ENCODE data around the gene PPAN.

The PPAN gene

DNA sequence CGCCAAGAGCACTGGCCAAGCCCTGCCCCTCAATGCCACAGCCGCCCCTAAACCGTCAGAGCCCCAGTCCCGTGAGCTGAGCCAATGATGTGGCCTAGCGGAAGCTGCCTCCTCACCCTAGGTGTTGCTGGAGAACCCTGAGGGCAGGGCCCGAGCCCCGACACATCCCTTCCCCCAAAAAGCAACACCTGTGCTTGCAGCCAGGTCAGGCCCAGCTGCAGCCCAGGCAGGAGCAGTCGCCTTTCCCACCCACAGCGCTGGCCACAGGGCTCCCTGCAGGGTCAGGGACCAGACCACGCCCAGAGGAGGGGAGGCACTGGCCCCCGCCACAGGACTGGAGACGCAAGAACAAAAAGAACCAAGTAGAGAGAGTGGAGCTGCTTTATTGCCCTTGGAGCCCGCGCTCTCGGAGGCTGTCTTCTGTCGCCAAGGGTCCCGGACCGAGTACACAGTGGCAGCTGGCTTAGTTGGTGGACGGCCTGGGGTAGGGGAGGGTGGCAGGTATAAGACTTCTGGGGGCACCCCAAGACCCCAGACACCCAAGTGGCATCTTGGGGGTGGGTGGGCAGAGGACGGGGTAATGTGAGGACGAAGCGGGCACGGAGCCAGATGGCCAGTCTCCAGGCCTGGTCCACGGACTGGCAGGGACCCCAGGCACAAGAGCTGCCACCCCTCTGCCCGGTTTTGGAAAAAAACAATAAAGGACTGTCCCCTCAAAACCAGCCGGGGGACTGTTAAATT lies 8.7 kb downstream of the PPAN start:
- FAIRE-seq = no peak

DNA sequence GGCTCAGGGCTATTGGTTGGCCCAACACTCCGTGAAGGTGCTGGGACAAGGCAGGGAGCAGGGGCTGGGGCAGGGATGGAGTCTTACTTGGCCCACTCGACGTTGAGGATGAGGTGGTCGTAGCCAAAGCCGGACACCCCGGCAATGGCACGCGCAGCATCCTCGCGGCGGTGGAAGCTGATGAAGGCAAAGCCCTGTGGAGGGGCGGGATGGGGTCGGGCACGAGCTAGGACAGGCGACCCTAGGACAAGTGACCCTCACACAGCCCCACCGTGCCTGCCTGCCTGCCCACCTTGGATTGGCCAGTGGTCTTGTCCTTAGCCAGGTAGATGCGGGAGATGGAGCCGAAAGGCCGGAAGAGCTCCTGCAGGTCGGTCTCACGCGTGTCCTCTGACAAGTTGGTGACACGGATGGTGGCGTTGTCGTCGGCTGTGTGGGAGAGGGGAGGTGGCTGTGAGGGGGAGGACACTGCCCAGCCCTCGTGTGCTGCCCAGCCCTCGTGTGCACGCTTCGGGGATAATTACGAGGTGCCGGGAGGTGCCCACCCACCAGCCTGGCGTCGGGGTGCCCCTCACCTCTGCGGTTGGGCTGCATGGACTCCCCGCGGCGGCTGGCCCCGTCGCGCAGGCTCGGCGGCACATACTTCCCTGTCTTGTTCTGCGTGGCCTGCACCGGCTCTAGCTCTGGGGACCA lies 9.4 kb downstream of the PPAN start:
- no peak for FAIRE-seq

DNA sequence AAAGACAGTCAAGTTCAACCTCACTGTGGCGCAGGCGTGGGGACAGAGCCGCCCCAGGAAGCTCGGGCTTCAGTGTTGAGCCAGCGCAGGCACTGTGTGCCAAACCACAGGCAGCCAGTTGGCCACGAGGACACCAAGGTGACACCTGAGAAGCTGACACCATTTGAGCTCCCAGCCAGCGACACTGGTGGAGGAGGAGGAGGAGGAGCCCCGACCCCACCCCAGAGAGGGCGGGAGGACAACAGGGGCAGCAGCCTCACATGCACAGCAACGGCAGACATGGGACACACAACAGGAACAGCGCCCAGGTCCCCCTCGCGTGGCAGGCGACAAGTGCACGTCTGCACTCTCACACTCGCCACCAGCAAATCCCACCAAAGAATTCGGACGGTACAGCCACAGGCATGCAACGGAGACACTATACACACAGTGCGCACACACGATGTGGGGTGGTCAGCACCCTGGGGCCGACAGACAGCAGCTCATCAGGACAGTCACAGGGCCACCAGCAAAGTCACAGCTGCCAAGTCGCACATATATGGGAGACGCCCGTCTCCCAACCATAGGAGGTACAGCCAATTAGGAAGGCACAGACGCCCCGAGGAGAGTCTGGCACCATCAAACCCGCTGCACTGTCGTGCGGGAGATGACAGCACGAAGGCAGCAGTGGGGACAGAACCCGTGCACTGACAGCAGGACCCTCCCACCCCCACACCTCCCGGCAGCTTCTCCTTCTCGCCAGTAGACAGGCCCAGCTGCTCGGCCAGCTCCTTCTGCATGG lies 10.1 kb downstream of the PPAN start:
- no peak for FAIRE-seq

GRCh38 chr19:10116866-10117616 lies 10.9 kb downstream of the PPAN start:
- no peak for FAIRE-seq

GRCh38 chr19:10118960-10119359 lies 12.8 kb downstream of the PPAN start:
- FAIRE-seq = no peak

DNA sequence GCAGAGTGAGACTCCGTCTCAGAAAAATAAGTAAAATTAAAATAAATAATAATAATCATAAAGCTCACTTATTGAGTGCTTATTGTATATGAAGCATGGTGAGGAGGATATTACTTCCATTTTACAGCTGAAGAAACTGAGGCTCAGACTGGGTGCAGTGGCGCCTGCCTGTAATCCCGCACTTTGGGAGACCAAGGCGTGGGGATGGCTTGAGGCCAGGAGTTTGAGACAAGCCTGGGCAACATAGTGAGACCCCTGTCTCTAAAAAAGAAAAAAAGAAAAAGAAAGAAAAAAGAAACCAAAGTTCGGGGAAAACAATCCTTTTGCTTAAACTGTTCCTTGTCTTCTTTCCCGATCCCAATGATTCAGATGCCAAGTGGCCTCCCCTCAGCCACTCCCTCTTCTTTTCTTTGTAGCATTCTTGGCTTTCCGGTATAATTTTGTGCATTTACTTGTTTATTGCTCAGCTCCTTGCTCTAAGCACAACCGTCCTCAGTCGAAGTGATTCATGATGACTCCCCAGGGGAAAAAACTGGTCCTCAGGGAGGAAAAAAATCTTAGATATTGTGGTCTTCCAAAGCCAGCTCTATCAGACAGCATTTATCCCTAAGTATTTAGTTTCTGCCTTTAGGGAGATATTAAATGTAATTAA lies 14.5 kb downstream of the PPAN start:
- FAIRE-seq = no peak

DNA sequence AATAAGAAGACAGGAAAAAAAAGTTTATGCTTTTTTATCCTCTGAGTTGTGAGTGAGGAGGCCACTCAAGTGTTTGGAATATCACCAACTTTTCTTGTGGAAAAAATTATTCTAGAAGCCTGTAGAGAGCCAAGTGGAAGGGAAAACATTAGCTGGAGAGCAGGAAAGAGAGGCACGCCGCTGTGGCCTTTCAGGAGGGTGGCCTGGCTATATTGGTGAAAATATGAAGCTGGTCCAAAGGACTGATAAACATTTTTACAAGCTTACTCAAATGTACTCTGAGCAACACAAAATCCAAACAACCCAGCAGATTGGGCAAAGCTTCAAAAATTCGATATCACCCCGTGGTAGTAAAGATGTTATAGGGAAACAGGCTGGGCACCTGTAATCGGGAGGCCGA lies 15.9 kb downstream of the PPAN start:
- no peak for FAIRE-seq

GRCh38 chr19:10124429-10124828 lies 18.3 kb downstream of the PPAN start:
- FAIRE-seq = no peak

DNA sequence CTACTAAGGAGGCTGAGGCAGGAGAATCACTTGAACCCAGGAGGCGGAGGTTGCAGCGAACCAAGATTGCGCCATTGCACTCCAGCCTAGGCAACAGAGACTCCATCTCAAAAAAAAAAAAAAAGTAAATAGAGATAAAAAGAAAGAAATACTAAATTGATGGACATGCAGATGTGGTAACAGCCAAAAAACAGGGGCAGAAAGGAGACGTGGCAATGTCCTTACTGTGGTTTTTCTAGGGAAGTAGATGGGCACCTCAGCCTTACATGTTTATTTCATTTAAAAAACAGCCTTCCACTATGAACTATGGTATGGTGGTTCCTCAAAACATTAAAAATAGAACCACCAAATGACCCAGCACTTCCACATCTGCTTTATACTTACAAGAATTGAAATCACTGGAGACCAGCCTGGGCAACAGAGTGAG lies 20.1 kb downstream of the PPAN start:
- FAIRE-seq = no peak

DNA sequence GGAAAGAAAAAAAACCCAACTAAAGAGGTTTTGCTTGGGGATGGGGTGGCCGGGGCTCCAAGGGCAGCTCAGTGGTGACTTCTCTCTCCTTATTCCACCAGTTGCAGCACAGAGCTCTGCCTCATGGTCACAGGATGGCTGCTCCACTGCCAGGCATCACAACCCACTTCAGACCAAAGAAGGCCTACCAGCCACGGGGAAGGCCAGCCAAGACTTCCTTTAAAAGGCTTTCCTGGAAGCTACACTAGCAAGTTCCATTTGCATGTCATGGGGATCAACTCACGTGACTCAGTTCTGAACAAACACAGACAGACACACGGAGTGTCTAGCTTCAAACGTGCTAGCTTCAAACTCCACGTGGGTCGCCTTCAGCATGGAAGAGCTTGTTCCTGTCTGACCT lies 26.7 kb downstream of the PPAN start:
- no peak for FAIRE-seq

DNA sequence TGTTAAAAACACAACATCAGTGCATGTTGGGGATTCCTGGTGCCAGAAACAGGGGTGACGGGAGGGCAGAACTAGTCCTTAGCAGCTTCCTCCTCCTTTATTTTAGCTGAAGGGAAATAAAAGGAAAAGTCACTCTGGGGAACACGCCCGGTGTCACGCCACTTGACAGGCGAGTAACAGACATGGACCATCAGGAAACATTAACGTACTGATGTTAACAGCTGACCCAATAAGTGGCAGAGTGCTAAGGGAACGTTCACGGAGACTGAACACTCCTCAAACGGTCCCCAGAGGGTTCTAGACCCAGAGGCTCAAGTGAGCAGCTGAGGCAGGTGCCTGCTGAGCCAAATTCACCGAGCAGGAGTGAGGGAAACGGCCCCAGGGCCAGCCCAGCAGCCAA lies 27.4 kb downstream of the PPAN start:
- no peak for FAIRE-seq

DNA sequence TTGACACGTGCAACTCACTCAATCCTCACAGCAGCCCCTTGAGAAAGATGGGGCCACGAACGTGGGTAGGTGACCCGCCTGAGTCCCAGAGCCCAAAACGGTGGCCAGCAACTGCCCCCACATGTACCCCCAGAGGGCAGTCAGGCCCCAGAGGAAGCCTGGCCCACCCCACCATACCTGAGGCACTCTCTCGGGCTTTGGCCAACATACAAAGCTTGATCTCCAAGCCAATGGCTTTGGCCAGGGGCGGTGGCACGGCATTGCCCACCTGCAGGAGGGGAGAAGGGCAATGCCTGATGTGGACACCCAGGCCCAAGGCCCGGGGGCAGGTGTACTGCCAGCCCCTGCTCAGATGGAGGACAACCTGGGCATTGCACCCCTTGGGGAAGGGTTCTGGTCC lies 27.9 kb downstream of the PPAN start:
- FAIRE-seq = no peak

DNA sequence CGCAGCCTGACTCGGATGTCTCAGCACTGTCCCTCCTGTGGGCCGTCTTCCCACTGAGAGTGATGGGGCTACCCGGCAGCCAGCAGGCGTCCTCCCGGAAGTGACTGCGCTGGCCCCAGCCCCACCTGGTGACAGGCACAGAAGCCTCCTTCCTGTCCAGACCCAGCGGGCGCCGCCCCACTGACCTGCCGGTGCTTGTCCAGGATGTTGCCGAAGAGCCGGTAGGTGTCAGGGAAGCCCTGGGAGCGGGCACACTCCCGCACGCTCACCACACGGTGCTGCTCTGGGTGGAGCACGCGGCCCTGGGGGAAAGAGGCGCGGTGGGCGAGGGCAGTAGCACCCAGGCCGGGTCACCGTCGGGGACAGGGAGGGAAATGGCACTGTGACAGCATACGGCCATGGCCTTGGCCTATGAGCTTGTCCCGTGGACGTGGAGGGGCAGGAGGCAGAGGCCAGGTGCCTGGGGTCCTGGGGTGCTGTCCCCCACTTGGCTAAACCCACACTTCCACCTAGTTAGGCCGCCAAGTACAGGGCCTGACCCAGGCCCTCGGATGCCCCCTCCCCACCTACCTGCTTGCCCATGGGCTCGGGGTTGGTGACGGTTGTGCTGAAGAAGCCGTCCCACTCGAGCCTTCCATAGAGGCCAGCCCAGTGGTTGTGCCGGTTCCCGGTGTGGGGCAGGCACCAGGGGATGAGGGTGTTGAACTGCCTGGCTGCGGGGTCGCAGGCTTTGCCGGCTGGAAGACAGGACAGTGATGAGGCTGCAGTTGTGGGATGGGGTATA lies 29.6 kb downstream of the PPAN start:
- no peak for FAIRE-seq

- FAIRE-seq = no peak
Observed at GRCh38 chr19:10136936-10137335, 30.8 kb downstream of the PPAN start.

GRCh38 chr19:10137751-10138682 lies 31.9 kb downstream of the PPAN start:
- no peak for FAIRE-seq

GRCh38 chr19:10138879-10139795 lies 33.0 kb downstream of the PPAN start:
- no peak for FAIRE-seq

DNA sequence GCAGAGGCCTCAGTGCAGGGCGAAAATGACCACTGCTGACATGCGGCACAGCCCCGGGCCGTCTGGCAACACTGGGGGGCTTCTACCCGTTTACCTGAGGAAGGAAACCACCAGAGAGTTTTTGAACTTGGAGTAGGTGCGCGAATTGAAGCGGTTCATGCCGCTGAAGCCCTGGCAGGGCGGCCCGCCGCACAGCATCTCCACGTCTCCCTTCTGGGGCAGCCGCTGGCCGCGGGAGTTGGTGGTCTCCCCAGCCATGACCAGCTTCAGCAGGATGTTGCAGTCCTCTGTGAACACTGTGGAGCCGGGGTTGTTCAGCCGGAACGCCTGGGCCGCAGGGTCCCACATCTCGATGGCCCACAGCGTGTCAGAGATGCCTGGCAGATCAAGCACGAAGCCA lies 33.8 kb downstream of the PPAN start:
- no peak for FAIRE-seq

- no peak for FAIRE-seq
Observed at GRCh38 chr19:10141479-10141878, 35.3 kb downstream of the PPAN start.

DNA sequence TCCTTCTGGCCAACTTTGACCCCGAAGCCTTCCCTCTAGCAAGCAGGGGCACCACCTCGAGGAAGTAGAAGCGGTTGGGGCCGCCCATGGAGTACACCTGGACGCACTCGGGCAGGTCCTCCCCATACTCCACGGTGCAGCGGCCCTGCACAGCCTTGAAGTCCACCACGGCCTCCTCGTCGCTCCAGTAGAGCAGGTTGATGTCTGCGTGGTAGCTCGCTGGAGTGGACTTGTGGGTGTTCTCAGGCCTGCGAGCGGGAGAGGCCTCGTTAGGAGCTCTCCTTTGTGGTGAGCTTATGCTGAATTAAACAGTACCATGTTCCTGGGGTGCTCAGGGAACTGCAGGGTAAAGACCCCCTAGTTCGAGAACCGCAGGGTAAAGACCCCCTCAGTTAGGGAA lies 35.8 kb downstream of the PPAN start:
- FAIRE-seq = no peak
